A549 (cell line): ENCODE measurements around the gene PPP1R14B. TPM values are rescaled to one million over a fixed set of nuclear protein-coding genes. Genes with fewer than 3 reads are reported as not detected.

Experiments used
- ATAC-seq, 2 experiments: fragments of 200-7000 bp in 1 of 2; fragments of >200 bp in 1 of 2; cut with Nextera tagmentation in 1 of 2; cut with Tn5 transposase in 1 of 2; 3 replicates each; pipeline versions ENCODE4 v1.8.0 to v1.9.1; 2018 to 2020; ENCODE audit warnings: mild to moderate bottlenecking in 1 of 2, moderate library complexity in 1 of 2
- CTCF ChIA-PET: fragments of 300-600 bp; sonication (Branson Sonifier 250); formaldehyde crosslinking; extraction: SDS; loops from one replicate; lab custom pipeline; 2021; ENCODE audit warnings: antibody characterized with exemption, inconsistent platforms; lab: Yijun Ruan, JAX
- POLR2A ChIA-PET: fragments of 350-600 bp; formaldehyde crosslinking; extraction: SDS; loops from one replicate; lab custom pipeline; 2021; ENCODE audit warnings: antibody characterized with exemption, inconsistent platforms; lab: Yijun Ruan, JAX
- DNase-seq, 2 experiments: peaks; one replicate each; pipeline versions ENCODE4 v3.0.0 to v3.0.0-alpha.2; 2011 to 2016; ENCODE audit warnings: low read depth in 1 of 2, low spot score in 1 of 2
- FAIRE-seq: peaks from 2 replicates; lab custom pipeline; 2011; peaks lifted over from hg19 to GRCh38; lab: Jason Lieb, UNC
- H3K27ac ChIP-seq, 2 experiments: fragments of >200 bp; sonication (Bioruptor Twin); formaldehyde crosslinking; 3 replicates each; pipeline ENCODE4 v1.5.1; 2016 to 2017
- H3K4me1 ChIP-seq: fragments of >200 bp; sonication (Bioruptor Twin); formaldehyde crosslinking; 3 replicates; pipeline ENCODE4 v1.6.1; 2016
- H3K4me2 ChIP-seq: fragments of >200 bp; sonication (Bioruptor Twin); formaldehyde crosslinking; 3 replicates; pipeline ENCODE4 v1.6.1; 2016
- H3K4me3 ChIP-seq: fragments of >200 bp; sonication (Bioruptor Twin); formaldehyde crosslinking; 3 replicates; pipeline ENCODE4 v1.5.1; 2016
- H3K9me3 ChIP-seq: fragments of >200 bp; sonication (Bioruptor Twin); formaldehyde crosslinking; 3 replicates; pipeline ENCODE4 v1.6.1; 2016
- ATOH8 ChIP-seq: fragments of 250-450 bp; sonication (Bioruptor Pico); IDR thresholded peaks from 2 replicates; pipeline ENCODE4 v1.5.0; 2020; ENCODE audit warnings: low read depth, mild to moderate bottlenecking, moderate library complexity
- CBX2 ChIP-seq: fragments of 200-600 bp; sonication (generic); IDR thresholded peaks from 2 replicates; pipeline ENCODE4 v1.6.1; 2016; ENCODE audit warnings: low read depth, mild to moderate bottlenecking, borderline replicate concordance
- CHD4 ChIP-seq: fragments of 200-600 bp; sonication (generic); IDR thresholded peaks from 2 replicates; pipeline ENCODE4 v1.6.1; 2016; ENCODE audit warnings: antibody characterized with exemption, mild to moderate bottlenecking, borderline replicate concordance
- EP300 ChIP-seq, 2 experiments: fragments of >200 bp; sonication (Bioruptor Twin); formaldehyde crosslinking; IDR thresholded peaks; 2 replicates in 1 of 2; 3 replicates in 1 of 2; pipeline ENCODE4 v1.6.1; 2016 to 2017
- ESRRA ChIP-seq: fragments of 150-350 bp; IDR thresholded peaks from 2 replicates; pipeline ENCODE4 v1.6.1; 2014; ENCODE audit warnings: mild to moderate bottlenecking, low read length, borderline replicate concordance
- FOSL2 ChIP-seq, 2 experiments: fragments of 450-650 bp in 1 of 2; fragments of >200 bp in 1 of 2; sonication (Bioruptor Twin) in 1 of 2; formaldehyde crosslinking; IDR thresholded peaks; 2 replicates each; pipeline versions ENCODE4 v1.5.0 to v1.6.1; 2016 to 2020; ENCODE audit warnings: mild to moderate bottlenecking in 1 of 2, moderate library complexity in 1 of 2
- HEYL ChIP-seq: fragments of 250-450 bp; sonication (Bioruptor Pico); IDR thresholded peaks from 2 replicates; pipeline ENCODE4 v1.8.0; 2021; ENCODE audit warnings: mild to moderate bottlenecking, moderate library complexity
- HMGXB4 ChIP-seq: fragments of 250-450 bp; sonication (Bioruptor Pico); IDR thresholded peaks from 2 replicates; pipeline ENCODE4 v1.5.0; 2021; ENCODE audit warnings: mild to moderate bottlenecking, moderate library complexity, borderline replicate concordance
- HOXB5 ChIP-seq: fragments of 250-450 bp; sonication (Bioruptor Pico); IDR thresholded peaks from 2 replicates; pipeline ENCODE4 v1.5.0; 2020; ENCODE audit warnings: mild to moderate bottlenecking, moderate library complexity
- JUN ChIP-seq, 2 experiments: fragments of >200 bp; sonication (Bioruptor Twin); formaldehyde crosslinking; IDR thresholded peaks; 2 replicates in 1 of 2; 3 replicates in 1 of 2; pipeline ENCODE4 v1.6.1; 2016 to 2017
- JUNB ChIP-seq: fragments of >200 bp; sonication (Bioruptor Twin); formaldehyde crosslinking; IDR thresholded peaks from 2 replicates; pipeline ENCODE4 v1.6.1; 2016
- KDM1A ChIP-seq: fragments of 200-600 bp; sonication (generic); IDR thresholded peaks from 2 replicates; pipeline ENCODE4 v1.6.1; 2016; ENCODE audit warnings: low read depth, mild to moderate bottlenecking
- MYC ChIP-seq: IDR thresholded peaks from 2 replicates; pipeline ENCODE4 v1.6.1; 2012; ENCODE audit warnings: mild to moderate bottlenecking, inconsistent platforms, low read length, improper control_type of control experiment, borderline replicate concordance
- NPAS2 ChIP-seq: fragments of 250-450 bp; sonication (Bioruptor Pico); IDR thresholded peaks from 2 replicates; pipeline ENCODE4 v1.8.0; 2022; ENCODE audit warnings: mild to moderate bottlenecking, moderate library complexity, borderline replicate concordance
- PBX3 ChIP-seq: IDR thresholded peaks from 2 replicates; pipeline ENCODE4 v1.6.1; 2012
- PHF8 ChIP-seq: fragments of 200-600 bp; sonication (generic); IDR thresholded peaks from 2 replicates; pipeline ENCODE4 v1.6.1; 2016; ENCODE audit warnings: low read depth, mild to moderate bottlenecking, antibody characterized with exemption, moderate library complexity, borderline replicate concordance
- POLR2A ChIP-seq: IDR thresholded peaks from 2 replicates; pipeline ENCODE4 v1.6.1; 2012; ENCODE audit warnings: mild to moderate bottlenecking, low read length
- RCOR1 ChIP-seq: fragments of 150-350 bp; IDR thresholded peaks from 2 replicates; pipeline ENCODE4 v1.6.1; 2014; ENCODE audit warnings: antibody characterized with exemption, low read length, low read depth
- RNF2 ChIP-seq: fragments of 200-600 bp; sonication (generic); IDR thresholded peaks from 2 replicates; pipeline ENCODE4 v1.6.1; 2016; ENCODE audit warnings: low read depth, mild to moderate bottlenecking, antibody characterized with exemption, moderate library complexity, borderline replicate concordance
- TFCP2L1 ChIP-seq: fragments of 250-450 bp; sonication (Bioruptor Pico); IDR thresholded peaks from 2 replicates; pipeline ENCODE4 v1.5.0; 2021; ENCODE audit warnings: mild to moderate bottlenecking
- TP53 ChIP-seq: fragments of 250-450 bp; sonication (Bioruptor Pico); IDR thresholded peaks from 2 replicates; pipeline ENCODE4 v1.5.0; 2021; ENCODE audit warnings: mild to moderate bottlenecking, moderate library complexity
- USF2 ChIP-seq: fragments of 450-650 bp; IDR thresholded peaks from 2 replicates; pipeline ENCODE4 v1.6.1; 2014; ENCODE audit warnings: antibody characterized with exemption
- WGBS: methylation state at CpG from one replicate; pipeline ENCODE4 v1.1.6; 2017; ENCODE audit errors: missing lambda C conversion rate; 5-methylcytosine and 5-hydroxymethylcytosine counted together
- polyA plus RNA-seq, 4 experiments: library from polyadenylated mRNA; depleted of rRNA in 3 of 4; stranded (reverse); fragments of >200 nt; fragmentation: RNase III in 1 of 4; extraction: RNeasy Plus Mini Kit Qiagen cat#74134 plus additional on column Dnase treatment in 1 of 4; gene quantifications; 2 replicates in 3 of 4; 3 replicates in 1 of 4; pipeline ENCODE4 v1.2.3, GENCODE V29; 2011 to 2017

Gene PPP1R14B
- polyA plus RNA-seq, 2 of the 4 experiments (the other 2 are of a cell fraction): 152 to 154 TPM

GRCh38 chr11:64244107-64244506, 2.6 kb downstream of the PPP1R14B start:
- CTCF ChIA-PET: interaction anchor here (0.9 to 12.2 kb wide), 7 partner anchors 8 to 70 kb away, joined by 3 to 220 read pairs (median 5); partner anchors contain the start of genes BAD, CATSPERZ, ESRRA and GPR137
- peaks cover 44% of the 10 kb centered on the region for H3K4me1 ChIP-seq
- H3K9me3 ChIP-seq: no peaks in the 10 kb centered on the region
- H3K4me2 ChIP-seq: peak overlapping the region; percentile 100
- TF ChIP-seq FOSL2 (IDR thresholded peaks at IDR 0.05) (no peak), FOSL2 (CRISPR knock-in tag; IDR thresholded peaks at IDR 0.05) (no peak), EP300 (IDR thresholded peaks at IDR 0.05) (no peak), NPAS2 (CRISPR knock-in tag) (no peak), MYC (no peak), KDM1A (no peak), HEYL (CRISPR knock-in tag) (no peak), RCOR1 (no peak), ESRRA (no peak), RNF2 (no peak), HOXB5 (CRISPR knock-in tag) (no peak), ATOH8 (CRISPR knock-in tag) (no peak)
- DNase-seq (no peak), FAIRE-seq (no peak), ATAC-seq (no peak)
- H3K4me3 ChIP-seq: no peak overlapping the region
- peak overlapping the region in 1 of 2 experiments; percentile 99; a peak in 3 of 6 replicates for H3K27ac ChIP-seq
- POLR2A ChIA-PET: interaction anchor here (0.6 to 6.0 kb wide), 2 partner anchors 26 to 611 kb away, joined by 3 to 53 read pairs; no protein-coding TSS in a partner anchor
- 40% methylated on average over 5 of the region's 5 CpGs for WGBS

GRCh38 chr11:64243236-64243854, 3.4 kb downstream of the PPP1R14B start:
- TF ChIP-seq JUN (IDR thresholded peaks at IDR 0.05): peak in 1 of 2 experiments; percentile 56; a peak in 1 of 5 replicates
- no peak for TF ChIP-seq FOSL2 (IDR thresholded peaks at IDR 0.05)
- TF ChIP-seq FOSL2 (CRISPR knock-in tag; IDR thresholded peaks at IDR 0.05): peak; percentile 41; the same call in 1 of the 2 replicates
- TF ChIP-seq CHD4: no peak
- TF ChIP-seq TFCP2L1 (CRISPR knock-in tag): no peak
- DNase-seq: no peak
- ATAC-seq: no peak
- peaks cover 44% of the 10 kb centered on the region for H3K4me1 ChIP-seq
- WGBS: 75% methylated on average over 8 of the region's 8 CpGs
- POLR2A ChIA-PET: interaction anchor here (2.7 to 6.0 kb wide), 2 partner anchors 27 to 42 kb away, joined by 7 to 53 read pairs; partner anchors contain the start of genes BAD and GPR137
- H3K4me2 ChIP-seq: peak overlapping the region; percentile 100
- CTCF ChIA-PET: interaction anchor here (0.7 to 12.2 kb wide), 9 partner anchors 7 to 75 kb away, joined by 3 to 220 read pairs (median 4); partner anchors contain the start of genes BAD, CATSPERZ, ESRRA and GPR137
- no peak for FAIRE-seq
- no peaks in the 10 kb centered on the region for H3K9me3 ChIP-seq
- H3K27ac ChIP-seq: peak overlapping the region in 1 of 2 experiments; percentile 98; a peak in 3 of 6 replicates
- H3K4me3 ChIP-seq: no peak overlapping the region; the same call in 2 of the 3 replicates

- peaks cover 41% of the 10 kb centered on the region for H3K4me1 ChIP-seq
- peak; percentile 75 to 77 for DNase-seq
- 2% methylated on average over 32 of the region's 63 CpGs for WGBS
- H3K27ac ChIP-seq: peak overlapping the region; percentile 91 to 98
- H3K4me3 ChIP-seq: peak overlapping the region; percentile 73
- ATAC-seq: peak; percentile 57 to 80
- TF ChIP-seq TFCP2L1 (CRISPR knock-in tag) (peak; percentile 89), JUNB (no peak), PHF8 (peak; percentile 19; the same call in 1 of the 2 replicates), POLR2A (peak; percentile 49), HMGXB4 (CRISPR knock-in tag) (0 out of 2 replicates have a peak, but pooled peaks have one; percentile 57), MYC (no peak), TP53 (CRISPR knock-in tag) (peak; percentile 86; the same call in 1 of the 2 replicates), USF2 (no peak), PBX3 (peak; percentile 78; the same call in 1 of the 2 replicates), CBX2 (no peak), JUN (IDR thresholded peaks at IDR 0.05) (peak in 1 of 2 experiments; percentile 36; a peak in 1 of 5 replicates)
- H3K9me3 ChIP-seq: no peaks in the 10 kb centered on the region
- ChIA-PET CTCF (interaction anchor here (0.8 to 12.2 kb wide), 8 partner anchors 9 to 114 kb away, joined by 3 to 220 read pairs (median 4); partner anchors contain the start of genes CATSPERZ, ESRRA and PLCB3), POLR2A (interaction anchor here (0.7 to 2.7 kb wide), 16 partner anchors 9 to 101 kb away, joined by 3 to 15 read pairs (median 5); partner anchors contain the start of genes BAD, DNAJC4, GPR137 and MACROD1)
- H3K4me2 ChIP-seq: peak overlapping the region; percentile 100
- no peak for FAIRE-seq
Measured at GRCh38 chr11:64241491-64242374, 5.0 kb downstream of the PPP1R14B start.
